LHCN-M2 (cell line): ENCODE results near the gene ZNF507. TPM values are rescaled to one million over a fixed set of nuclear protein-coding genes. Genes with fewer than 3 reads are reported as not detected.
"Not testable (repeated sequence)": the region's sequence is repeated elsewhere in the genome, so short reads cannot be mapped to it uniquely, and the experiment has no call there.

Experiments
- DNase-seq: peaks from one replicate; pipeline ENCODE4 v3.0.0-alpha.2; 2012; ENCODE audit warnings: low read depth
- total RNA-seq: library from RNA; depleted of rRNA; stranded (reverse); fragments of >200 nt; gene quantifications from 2 replicates; pipeline ENCODE4 v1.2.3, GENCODE V29; 2014; rRNA removed

The ZNF507 gene
- total RNA-seq, 1 experiment from 2014 or later, result 8.7 TPM

DNA sequence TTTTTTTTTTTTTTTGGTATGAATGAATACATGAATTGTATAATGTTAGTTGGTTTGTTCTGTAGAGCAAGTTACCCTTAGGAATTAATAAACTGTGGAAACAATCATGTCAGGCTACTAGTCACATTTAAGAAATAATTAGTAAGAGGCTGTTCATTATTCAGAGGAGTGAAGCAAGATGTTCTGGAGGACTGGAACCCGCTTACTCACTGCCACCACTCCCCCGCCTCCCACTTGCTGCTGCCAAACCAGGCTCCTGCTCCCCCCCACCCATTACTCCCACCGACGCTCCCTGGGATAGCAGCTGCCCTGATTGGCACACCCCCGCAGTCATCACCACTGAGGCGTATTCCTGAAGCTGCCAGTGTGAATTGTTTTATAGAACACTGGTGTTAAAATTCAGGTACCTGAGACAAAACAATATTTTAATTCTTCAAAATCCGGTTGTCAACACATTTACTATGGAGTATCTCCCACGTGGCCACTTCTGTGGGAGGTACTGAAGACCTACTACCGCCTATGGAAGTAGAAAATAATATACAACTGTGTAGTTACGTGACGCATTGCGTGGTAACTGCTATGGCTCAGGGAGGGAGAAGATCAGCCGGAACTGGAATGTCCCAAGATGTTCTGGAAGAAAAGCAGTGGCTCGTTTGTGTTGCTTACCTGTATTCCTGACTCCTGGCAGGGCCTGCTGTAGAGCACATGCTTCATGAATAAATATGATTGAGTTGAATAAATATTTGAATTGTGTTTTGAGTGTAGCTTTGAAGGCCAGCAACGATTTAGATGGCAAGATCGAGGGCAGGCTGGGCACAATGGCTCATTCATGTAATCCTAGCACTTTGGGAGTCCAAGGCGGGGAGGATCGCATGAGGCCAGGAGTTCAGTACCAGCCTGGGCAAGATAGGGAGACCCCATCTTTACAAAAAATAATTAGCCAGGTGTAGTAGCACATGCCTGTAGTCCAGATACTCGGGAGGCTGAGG lies 61.9 kb downstream of the ZNF507 start:
- peak; percentile 64 for DNase-seq

DNA sequence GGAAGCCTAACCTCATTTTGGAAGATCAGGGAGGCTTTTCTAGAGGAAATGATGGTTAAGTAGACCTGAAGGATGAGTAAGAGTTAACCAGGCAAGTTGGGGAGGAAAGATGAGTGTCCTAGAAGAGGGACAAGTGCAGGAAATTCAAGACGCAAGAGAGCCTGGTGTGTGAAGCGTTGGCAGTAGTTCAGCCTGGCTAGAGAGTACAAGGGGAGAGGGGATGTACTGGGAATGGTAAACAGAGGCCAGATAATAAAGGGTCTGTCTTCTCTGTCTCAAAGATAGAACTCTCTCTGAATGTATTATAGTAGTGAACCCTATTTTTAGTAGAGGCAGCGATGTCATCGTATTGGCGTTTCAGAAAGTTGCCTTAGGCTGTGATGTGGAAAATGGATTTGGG lies 69.8 kb downstream of the ZNF507 start:
- no peak for DNase-seq

DNA sequence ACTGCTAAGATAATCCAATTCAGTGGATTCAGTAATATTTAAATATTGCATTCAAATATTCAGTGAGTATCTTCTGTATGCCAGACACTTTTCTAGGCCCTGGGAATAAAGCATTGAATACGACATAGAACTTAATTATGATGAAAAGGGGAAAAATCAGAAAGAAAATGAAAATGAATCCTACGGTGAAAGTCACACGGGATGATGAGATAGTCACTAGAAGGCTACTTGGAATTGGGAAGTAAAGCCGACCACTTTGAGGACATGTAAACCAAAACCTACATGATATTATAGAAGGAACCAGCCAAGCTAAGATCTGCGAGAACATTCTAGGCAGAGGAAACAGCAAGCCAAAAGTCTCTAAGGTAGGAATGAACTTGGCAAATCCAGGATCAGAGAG lies 70.3 kb downstream of the ZNF507 start:
- DNase-seq, result no peak

GRCh38 chr19:32416749-32417456 lies 71.5 kb downstream of the ZNF507 start:
- peak; percentile 21 for DNase-seq

- no peak for DNase-seq
Measured at GRCh38 chr19:32418155-32418554, 72.7 kb downstream of the ZNF507 start.

- no peak for DNase-seq
Measured at GRCh38 chr19:32421589-32422361, 76.4 kb downstream of the ZNF507 start.

- no peak for DNase-seq
Measured at GRCh38 chr19:32422435-32422834, 77.0 kb downstream of the ZNF507 start.

GRCh38 chr19:32423944-32424343 lies 78.5 kb downstream of the ZNF507 start:
- DNase-seq, result not testable (repeated sequence)

DNA sequence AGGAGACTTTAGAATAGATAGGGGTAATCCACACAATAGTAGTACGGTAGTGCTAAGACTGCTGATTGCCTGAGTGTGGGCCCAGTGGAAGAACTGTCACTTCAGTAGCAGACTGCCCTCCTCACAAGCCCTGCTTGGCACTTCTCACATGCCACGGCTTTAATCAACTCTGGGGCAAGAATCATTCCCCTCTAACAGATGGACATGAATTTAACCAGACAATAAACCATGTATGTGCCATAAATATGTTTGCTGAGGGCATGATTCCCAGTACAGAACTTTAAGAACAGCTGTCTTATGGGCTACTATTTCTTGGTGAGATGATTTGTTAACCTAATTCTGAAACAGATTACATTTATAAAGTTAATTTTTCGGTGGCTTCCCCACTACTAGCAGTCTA lies 82.1 kb downstream of the ZNF507 start:
- no peak for DNase-seq

DNA sequence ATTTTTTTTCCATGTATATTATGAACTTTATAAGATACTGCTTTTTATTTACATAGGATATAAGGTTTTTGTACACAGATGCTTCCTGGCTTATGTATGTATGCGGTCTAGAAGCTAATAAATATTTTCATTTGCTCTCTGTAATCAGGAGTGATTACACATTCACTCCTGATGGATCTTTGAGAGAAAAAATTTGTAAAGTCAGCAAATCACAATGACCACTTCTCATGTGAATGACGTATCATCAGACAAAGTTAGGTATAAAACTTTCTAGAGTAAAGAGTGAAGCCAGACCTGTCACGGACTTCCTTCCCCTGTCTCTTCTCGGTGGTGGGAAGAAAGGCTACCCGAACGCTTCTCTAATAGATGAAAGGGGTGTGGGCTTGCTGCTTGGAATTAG lies 91.3 kb downstream of the ZNF507 start:
- DNase-seq, result no peak

- DNase-seq, result no peak
Measured at GRCh38 chr19:32437096-32437495, 91.7 kb downstream of the ZNF507 start.

Other genes starting within 250 kb of the ZNF507 start
- gene DPY19L3, start 60.2 kb downstream of the ZNF507 start, total RNA-seq, result 13.0 and 15.7 TPM in 2 replicates
- 150 and 180 TPM in 2 replicates for gene PDCD5, start 235.6 kb downstream of the ZNF507 start, total RNA-seq